Measurements from ENCODE around the gene RTTN. TPM values are rescaled to one million over a fixed set of nuclear protein-coding genes. Genes with fewer than 3 reads are reported as not detected.

The RTTN gene
- total RNA-seq, 1 donor from 2014 or later: 25.6 TPM

DNA sequence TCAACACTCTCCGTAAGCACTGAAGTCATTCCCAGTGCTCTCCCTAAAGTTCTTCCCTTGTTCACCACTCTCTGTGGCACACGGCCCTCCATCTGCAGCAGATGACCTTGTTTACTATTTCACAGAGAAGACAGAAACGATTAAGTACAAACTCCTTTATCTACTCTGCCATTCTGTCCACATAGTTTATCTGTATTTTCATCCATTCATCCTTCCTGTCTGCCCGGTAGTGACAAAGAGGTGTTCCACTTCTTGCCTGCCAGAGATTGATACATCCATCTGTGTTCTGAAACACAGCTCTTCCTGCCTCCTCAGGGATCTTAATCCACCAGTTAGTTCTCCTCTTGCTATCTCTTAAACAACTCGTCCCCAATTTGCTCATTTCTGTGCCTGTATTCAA lies 179.9 kb downstream of the RTTN start:
- no peaks in the 10 kb centered on the region for H3K4me1 Mint-ChIP-seq
- no peak overlapping the region for H3K4me3 Mint-ChIP-seq

DNA sequence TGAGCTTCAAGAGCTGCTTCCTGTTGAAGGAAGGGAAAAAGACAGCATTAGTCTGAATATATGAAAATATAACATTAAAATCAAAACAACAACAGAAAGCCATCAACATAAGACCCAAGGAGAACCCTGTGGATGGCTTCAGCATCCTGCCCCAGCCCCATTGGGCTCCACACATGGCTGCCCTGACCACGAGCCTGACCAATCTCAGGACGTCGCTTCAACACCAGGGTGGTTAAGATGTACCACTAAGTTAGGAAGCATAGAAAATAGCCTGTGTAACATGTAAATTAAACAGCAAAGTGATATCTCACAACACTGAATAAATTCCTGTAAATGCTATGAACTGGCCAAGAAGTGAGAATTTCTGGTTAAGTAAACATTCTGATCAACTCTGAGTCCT lies 180.7 kb downstream of the RTTN start:
- no peak for TF ChIP-seq CTCF (IDR thresholded peaks at IDR 0.05; ENCODE audit: unreplicated experiment)
- no peak for DNase-seq (ENCODE audit: low spot score in 2 of 2, unreplicated experiment in 2 of 2)
- Mint-ChIP-seq H3K4me3 (no peak overlapping the region), H3K4me1 (no peaks in the 10 kb centered on the region), H3K36me3 (peaks cover 25% of the 10 kb centered on the region), H3K27me3 (ENCODE audit: low read depth) (no peaks in the 10 kb centered on the region), H3K9me3 (no peaks in the 10 kb centered on the region), H3K27ac (no peak overlapping the region)

More for the DNA sequence above, 179.9 kb downstream of the RTTN start:
- Mint-ChIP-seq H3K9me3 (no peaks in the 10 kb centered on the region), H3K27ac (no peak overlapping the region), H3K36me3 (peaks cover 21% of the 10 kb centered on the region), H3K27me3 (ENCODE audit: low read depth) (no peaks in the 10 kb centered on the region)
- TF ChIP-seq CTCF (IDR thresholded peaks at IDR 0.05; ENCODE audit: unreplicated experiment): no peak
- DNase-seq (ENCODE audit: low spot score in 2 of 2, unreplicated experiment in 2 of 2): no peak

GRCh38 chr18:70024093-70024492 lies 181.4 kb downstream of the RTTN start:
- no peak for TF ChIP-seq CTCF (IDR thresholded peaks at IDR 0.05; ENCODE audit: unreplicated experiment)
- DNase-seq (ENCODE audit: low spot score in 2 of 2, unreplicated experiment in 2 of 2): no peak
- Mint-ChIP-seq H3K9me3 (no peaks in the 10 kb centered on the region), H3K27ac (no peak overlapping the region), H3K27me3 (ENCODE audit: low read depth) (no peaks in the 10 kb centered on the region), H3K36me3 (peaks cover 25% of the 10 kb centered on the region), H3K4me3 (no peak overlapping the region), H3K4me1 (no peaks in the 10 kb centered on the region)

DNA sequence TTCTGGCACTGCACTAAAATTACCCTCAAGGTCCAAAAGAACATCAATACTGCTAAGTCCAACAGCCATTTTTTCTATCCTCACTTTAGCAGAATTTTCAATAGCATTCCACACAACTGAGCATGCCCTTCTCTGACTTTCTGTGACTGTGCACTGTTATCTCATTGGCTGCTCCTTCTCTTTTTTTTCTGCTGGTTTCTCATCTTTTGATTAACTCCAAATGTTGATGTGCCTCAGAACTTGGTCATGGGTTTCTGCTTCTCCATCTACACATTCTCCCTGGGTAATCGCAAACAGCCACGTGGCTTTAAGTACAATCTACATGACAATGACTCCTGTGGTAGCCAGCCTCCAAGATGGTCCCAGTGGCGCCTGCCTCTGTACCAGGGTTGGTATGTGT lies 182.9 kb downstream of the RTTN start:
- H3K9me3 Mint-ChIP-seq: no peaks in the 10 kb centered on the region
- no peak overlapping the region for H3K4me3 Mint-ChIP-seq
- no peaks in the 10 kb centered on the region for H3K4me1 Mint-ChIP-seq
- no peak overlapping the region for H3K27ac Mint-ChIP-seq
- no peaks in the 10 kb centered on the region for H3K27me3 Mint-ChIP-seq (ENCODE audit: low read depth)
- DNase-seq (ENCODE audit: low spot score in 2 of 2, unreplicated experiment in 2 of 2): no peak
- peaks cover 25% of the 10 kb centered on the region for H3K36me3 Mint-ChIP-seq
- no peak for TF ChIP-seq CTCF (IDR thresholded peaks at IDR 0.05; ENCODE audit: unreplicated experiment)

GRCh38 chr18:70021498-70021897 lies 184.0 kb downstream of the RTTN start:
- no peaks in the 10 kb centered on the region for H3K27me3 Mint-ChIP-seq (ENCODE audit: low read depth)
- no peak for TF ChIP-seq CTCF (IDR thresholded peaks at IDR 0.05; ENCODE audit: unreplicated experiment)
- H3K4me1 Mint-ChIP-seq: no peaks in the 10 kb centered on the region
- no peak overlapping the region for H3K4me3 Mint-ChIP-seq
- DNase-seq (ENCODE audit: low spot score in 2 of 2, unreplicated experiment in 2 of 2): no peak
- no peak overlapping the region for H3K27ac Mint-ChIP-seq
- H3K36me3 Mint-ChIP-seq: peaks cover 25% of the 10 kb centered on the region
- no peaks in the 10 kb centered on the region for H3K9me3 Mint-ChIP-seq

DNA sequence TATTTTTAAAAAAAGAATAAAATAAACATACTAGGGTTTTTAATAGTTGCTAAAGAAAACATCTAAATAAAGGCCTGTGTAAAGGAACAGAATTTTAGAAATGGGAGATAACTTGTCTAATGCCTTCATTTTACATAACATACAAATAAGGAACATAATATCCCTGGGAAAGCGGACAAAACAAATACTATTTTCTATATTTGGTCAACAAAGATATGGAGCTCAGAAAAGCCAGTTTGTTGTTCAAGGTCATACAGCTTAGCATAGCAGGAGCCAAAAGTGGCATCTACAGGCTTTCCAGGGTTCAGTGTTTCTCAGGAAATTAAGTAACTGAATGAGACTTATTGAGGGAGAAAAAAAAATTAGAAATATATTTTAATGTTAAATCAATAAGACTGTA lies 184.4 kb downstream of the RTTN start:
- no peak overlapping the region for H3K27ac Mint-ChIP-seq
- no peaks in the 10 kb centered on the region for H3K27me3 Mint-ChIP-seq (ENCODE audit: low read depth)
- TF ChIP-seq CTCF (IDR thresholded peaks at IDR 0.05; ENCODE audit: unreplicated experiment): no peak
- H3K36me3 Mint-ChIP-seq: peaks cover 25% of the 10 kb centered on the region
- no peak for DNase-seq (ENCODE audit: low spot score in 2 of 2, unreplicated experiment in 2 of 2)
- H3K4me1 Mint-ChIP-seq: no peaks in the 10 kb centered on the region
- H3K9me3 Mint-ChIP-seq: no peaks in the 10 kb centered on the region
- no peak overlapping the region for H3K4me3 Mint-ChIP-seq

All from mesothelial cell of epicardium (in vitro differentiated cells).